AML-193 (cell line): Measurements from ENCODE around the gene PRR20A.
"Not testable (repeated sequence)": the region's sequence is repeated elsewhere in the genome, so short reads cannot be mapped to it uniquely, and the experiment has no call there.

Source experiments
- DNase-seq, 2 experiments: peaks; one replicate each; lab custom pipeline; 2025; lab: John Stamatoyannopoulos, UW

Gene PRR20A

DNA sequence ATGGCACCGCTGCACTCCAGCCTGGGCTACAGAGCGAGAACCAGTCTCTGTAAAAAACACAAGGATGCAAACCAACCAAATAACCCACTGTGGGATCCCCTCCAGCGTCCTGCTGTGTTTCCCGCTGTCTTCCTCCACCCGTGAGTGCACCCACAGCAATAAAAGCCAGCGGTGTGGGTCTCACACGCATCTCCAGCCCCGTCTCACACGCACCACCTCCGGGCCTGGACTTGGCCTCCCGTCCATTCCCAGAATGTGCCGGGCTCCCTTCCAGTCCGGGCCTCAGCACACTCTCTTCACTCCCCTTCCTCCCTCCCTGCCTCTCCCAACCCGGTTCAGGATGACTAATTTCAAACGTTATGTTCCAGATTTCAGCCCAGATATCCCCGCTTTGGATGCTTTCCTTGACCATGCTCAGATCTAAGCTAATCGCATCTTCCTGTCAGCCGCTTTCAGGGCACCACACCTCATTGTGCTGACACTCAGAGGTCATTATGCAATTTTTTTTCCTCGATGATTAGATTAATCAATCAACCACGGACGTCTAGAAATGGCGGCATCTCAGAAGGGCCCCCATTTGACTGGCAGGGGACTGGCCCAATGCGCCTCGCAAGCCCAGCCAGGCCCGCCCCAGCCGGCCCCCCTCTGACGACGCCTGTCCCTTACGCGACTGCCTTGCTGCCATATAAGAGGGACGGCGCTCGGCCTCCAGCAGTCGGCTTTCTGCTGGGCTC lies at the start of gene PRR20A:
PRR20A (plus strand) TSS at position 684 of the 734 bp plus-strand sequence. CDS start 387 bp downstream, outside the sequence.
- not testable (repeated sequence) for DNase-seq

GRCh38 chr13:57114945-57115344 lies 25.8 kb upstream of the PRR20A start:
- no peak for DNase-seq

GRCh38 chr13:57123681-57124080 lies 17.0 kb upstream of the PRR20A start:
- no peak for DNase-seq

- DNase-seq = no peak
Measured at GRCh38 chr13:57128909-57129308, 11.8 kb upstream of the PRR20A start.

- DNase-seq = no peak
Measured at GRCh38 chr13:57136093-57136492, 4.6 kb upstream of the PRR20A start.

GRCh38 chr13:57137585-57137984 lies 3.1 kb upstream of the PRR20A start:
- no peak for DNase-seq

DNA sequence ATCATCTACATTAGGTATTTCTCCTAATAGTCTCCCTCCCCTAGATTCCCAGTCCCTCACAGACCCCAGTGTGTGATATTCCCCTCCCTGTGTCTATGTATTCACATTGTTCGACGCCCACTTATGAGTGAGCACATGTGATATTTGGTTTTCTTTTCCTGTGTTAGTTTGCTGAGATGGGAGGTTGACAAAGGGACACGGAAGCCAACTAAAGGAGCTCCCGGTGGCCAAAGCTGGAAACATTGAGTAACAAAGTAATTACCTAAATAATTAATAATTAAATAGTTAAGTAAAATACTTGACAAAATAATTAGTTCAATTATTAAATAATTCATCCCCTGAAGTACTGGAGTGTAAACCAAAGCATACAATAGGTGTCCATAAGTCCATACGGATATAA lies 1.7 kb upstream of the PRR20A start:
- DNase-seq = no peak

DNA sequence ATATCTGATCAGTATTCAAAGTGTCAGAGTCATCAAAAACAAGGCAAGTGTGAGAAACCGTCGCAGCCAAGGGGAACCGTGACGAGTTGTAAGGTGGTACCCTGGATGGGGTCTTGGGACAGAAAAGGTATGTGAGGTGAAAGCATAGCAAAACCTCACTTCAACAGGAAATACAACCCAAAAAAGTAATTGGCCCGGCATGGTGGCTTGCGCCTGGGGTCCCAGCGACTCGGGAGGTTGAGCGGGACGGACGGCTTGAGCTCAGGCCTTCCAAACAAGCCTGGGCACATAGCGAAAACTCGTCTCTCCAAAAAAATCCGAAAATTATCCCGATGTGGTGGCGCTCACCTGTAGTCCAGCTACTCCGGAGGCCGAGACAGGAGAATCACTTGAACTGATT lies 937 bp upstream of the PRR20A start:
- DNase-seq = not testable (repeated sequence)

DNA sequence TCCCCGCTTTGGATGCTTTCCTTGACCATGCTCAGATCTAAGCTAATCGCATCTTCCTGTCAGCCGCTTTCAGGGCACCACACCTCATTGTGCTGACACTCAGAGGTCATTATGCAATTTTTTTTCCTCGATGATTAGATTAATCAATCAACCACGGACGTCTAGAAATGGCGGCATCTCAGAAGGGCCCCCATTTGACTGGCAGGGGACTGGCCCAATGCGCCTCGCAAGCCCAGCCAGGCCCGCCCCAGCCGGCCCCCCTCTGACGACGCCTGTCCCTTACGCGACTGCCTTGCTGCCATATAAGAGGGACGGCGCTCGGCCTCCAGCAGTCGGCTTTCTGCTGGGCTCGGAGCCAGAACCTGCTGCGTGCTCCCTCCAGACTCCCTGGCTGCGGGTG lies 6.5 kb downstream of the PRR20A start, which contains the start of gene PRR20B:
PRR20B (plus strand) TSS at position 301 of the 400 bp plus-strand sequence. CDS start 387 bp downstream, outside the sequence.
- DNase-seq = not testable (repeated sequence)

GRCh38 chr13:57148106-57148505 lies 7.4 kb downstream of the PRR20A start:
- DNase-seq = not testable (repeated sequence)

- DNase-seq = not testable (repeated sequence)
Measured at GRCh38 chr13:57153761-57154160, 13.0 kb downstream of the PRR20A start, which contains the start of gene PRR20C. PRR20C (plus strand) TSS chr13:57154061; CDS start chr13:57154448, 387 bp downstream.

DNA sequence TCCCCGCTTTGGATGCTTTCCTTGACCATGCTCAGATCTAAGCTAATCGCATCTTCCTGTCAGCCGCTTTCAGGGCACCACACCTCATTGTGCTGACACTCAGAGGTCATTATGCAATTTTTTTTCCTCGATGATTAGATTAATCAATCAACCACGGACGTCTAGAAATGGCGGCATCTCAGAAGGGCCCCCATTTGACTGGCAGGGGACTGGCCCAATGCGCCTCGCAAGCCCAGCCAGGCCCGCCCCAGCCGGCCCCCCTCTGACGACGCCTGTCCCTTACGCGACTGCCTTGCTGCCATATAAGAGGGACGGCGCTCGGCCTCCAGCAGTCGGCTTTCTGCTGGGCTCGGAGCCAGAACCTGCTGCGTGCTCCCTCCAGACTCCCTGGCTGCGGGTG lies 19.6 kb downstream of the PRR20A start, which contains the start of gene PRR20D:
PRR20D (plus strand) TSS at position 301 of the 400 bp plus-strand sequence. CDS start 387 bp downstream, outside the sequence.
- DNase-seq = not testable (repeated sequence)

DNA sequence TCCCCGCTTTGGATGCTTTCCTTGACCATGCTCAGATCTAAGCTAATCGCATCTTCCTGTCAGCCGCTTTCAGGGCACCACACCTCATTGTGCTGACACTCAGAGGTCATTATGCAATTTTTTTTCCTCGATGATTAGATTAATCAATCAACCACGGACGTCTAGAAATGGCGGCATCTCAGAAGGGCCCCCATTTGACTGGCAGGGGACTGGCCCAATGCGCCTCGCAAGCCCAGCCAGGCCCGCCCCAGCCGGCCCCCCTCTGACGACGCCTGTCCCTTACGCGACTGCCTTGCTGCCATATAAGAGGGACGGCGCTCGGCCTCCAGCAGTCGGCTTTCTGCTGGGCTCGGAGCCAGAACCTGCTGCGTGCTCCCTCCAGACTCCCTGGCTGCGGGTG lies 26.2 kb downstream of the PRR20A start, which contains the start of gene PRR20E:
PRR20E (plus strand) TSS at position 301 of the 400 bp plus-strand sequence. CDS start 387 bp downstream, outside the sequence.
- not testable (repeated sequence) for DNase-seq

GRCh38 chr13:57191667-57192066 lies 50.9 kb downstream of the PRR20A start:
- DNase-seq = no peak
